Fibroblast of skin of right quadriceps (primary cell): Measurements from ENCODE around the gene CCDC121.

Source experiments
- DNase-seq: peaks from one replicate; pipeline ENCODE4 v3.0.0-alpha.2; 2013

Gene CCDC121, protein sequence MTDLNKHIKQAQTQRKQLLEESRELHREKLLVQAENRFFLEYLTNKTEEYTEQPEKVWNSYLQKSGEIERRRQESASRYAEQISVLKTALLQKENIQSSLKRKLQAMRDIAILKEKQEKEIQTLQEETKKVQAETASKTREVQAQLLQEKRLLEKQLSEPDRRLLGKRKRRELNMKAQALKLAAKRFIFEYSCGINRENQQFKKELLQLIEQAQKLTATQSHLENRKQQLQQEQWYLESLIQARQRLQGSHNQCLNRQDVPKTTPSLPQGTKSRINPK

DNA sequence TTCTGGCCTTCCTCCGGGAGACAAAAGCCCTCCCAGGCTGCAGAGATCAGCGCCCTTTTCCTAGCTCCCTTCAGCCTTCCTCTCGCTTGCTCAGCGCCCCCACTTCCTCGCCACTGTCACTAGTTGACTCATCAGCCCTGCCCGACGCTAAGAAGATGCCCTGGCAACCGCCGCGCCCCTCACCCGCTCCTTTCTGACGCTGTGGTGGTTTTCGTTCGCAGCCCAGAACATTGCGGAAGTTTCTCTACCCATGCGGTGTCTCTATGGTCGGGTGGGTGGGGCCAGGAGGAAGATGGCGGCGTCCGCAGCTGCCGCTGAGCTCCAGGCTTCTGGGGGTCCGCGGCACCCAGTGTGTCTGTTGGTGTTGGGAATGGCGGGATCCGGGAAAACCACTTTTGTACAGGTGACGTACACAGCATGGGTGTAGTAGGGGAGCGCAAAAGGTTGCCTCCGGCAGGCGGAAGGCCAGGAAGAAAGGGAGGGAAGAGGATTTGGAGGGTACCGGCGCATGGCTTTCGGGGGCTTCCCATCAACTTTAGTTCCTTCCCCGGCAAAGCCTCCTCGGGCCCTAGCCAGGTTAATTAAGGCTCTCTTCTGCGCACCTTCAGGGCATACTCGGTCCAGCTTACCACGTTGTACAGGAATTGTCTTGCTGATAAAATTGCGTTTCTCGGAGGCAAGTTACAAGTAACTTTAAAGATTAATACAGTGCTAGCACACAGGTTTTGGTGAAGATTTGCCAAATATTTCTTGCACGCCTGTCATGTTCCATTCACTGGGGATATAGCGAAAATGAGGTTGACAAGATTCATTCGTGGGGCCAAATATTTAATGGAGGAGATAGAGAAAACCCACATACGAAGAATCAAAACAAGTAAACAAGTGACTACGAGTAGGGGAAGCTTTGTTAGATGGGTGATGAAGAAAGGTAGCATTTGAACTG lies at the start of gene CCDC121, which contains the start of gene GPN1:
Gene CCDC121, minus strand, starts transcription at position 246 of the 943 bp plus-strand sequence. CDS start 1,213 bp downstream, outside the sequence.
Gene GPN1, plus strand, starts transcription at position 284 of the 943 bp plus-strand sequence. Its CDS starts 9 bp downstream, at position 293.
- peak; percentile 93 for DNase-seq

DNA sequence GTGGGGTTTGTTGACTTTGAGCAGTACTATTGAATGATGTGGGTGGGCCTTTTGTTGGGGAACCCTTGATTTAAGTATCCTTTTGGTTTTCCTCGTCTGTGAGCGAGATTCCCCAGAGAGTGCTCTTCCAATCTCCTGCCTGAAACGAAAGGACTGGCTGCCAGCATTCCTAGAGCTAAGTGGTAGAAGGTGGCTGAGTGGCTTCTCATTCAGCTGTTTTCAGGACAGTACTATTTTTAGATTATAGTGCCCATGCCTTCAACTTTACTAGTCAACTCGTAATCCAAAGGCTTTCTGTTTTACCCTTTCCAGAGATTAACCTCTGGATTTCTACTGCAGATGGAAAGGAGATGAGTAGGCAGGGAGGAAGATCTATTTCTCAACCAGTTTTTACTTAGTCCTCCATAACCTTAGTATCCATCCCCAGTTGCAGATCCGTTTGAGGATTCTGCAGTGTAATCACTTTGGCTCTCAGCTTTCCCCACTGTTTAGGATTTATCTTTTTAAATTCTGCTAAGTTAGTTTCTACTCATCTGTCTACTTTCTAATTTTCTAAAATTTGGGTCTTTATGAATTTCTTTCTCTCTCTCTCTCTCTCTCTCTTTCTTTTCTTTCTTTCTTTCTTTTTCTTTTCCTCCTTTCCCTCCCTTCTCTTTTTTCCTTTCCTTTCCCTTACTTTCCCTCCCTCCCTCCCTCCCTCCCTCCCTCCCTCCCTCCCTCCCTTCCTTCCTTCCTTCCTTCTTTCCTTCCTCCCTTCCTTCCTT lies 44.1 kb upstream of the CCDC121 start:
- DNase-seq: no peak

DNA sequence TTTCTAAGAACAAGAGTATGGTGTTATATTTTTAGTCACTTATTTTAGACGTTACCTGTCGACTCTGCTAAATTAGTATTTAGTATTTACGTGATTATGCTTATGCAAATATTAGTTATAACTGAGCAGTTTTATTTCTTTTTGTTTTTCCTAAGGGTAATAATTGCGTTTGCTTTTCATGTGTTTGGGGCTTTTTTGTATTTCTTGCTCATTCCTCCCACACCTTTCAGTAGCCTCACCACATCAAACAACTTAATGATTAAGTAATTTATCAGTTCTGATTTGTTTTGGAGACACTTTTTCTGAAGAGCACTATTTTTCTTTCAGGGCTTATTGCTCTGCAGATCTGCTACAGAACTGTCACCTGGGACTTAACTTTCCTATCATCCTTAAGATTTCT lies 42.4 kb upstream of the CCDC121 start:
- no peak for DNase-seq

DNA sequence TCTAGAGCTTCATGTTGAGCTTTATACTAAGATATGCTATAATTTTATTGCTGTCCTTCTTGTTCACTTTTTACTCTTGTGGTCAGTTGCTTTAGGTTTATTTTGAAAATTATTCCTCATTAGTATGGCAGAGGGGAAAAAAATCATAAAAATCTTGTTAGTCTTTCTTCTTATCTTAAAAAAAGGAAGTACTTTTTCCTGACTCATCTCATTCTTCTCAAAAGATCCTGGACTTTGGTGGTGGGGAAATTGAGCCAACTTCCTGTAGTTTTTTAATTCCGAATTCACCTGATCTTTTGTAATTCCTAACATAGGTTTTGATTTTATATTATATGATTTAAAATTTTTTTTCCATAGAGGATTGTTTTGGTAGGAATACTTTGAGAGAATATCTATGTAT lies 38.6 kb upstream of the CCDC121 start:
- no peak for DNase-seq

DNA sequence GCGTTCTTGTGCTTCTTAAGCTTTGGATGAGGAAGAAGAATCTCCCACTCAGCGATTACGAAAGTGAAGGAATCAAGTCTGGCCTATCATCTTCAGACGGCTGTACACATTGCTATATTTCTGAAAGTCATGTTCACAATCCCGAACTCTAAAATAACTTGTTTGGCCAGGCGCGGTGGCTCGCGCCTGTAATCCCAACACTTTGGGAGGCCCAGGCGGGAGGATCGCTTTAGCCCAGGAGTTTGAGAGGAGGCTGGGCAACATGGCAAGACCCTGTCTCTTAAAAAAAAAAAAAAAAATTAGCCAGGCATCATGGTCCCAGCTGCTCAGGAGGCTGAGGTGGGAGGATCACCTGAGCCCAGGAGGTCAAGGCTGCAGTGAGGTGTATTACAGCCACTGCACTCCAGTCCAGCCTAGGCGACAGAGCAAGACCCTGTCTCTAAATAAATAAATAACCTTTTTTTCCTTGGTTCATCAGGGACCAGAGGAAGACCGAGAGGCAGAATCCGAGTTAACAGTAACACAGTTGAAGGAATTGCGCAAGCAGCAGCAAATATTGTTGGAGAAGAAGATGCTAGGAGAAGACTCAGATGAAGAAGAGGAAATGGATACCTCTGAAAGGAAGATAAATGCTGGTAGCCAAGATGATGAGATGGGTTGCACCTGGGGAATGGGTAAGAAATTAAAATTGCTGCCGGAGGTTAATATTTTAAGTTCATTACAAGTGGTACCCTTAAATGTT lies 36.0 kb upstream of the CCDC121 start:
- no peak for DNase-seq

DNA sequence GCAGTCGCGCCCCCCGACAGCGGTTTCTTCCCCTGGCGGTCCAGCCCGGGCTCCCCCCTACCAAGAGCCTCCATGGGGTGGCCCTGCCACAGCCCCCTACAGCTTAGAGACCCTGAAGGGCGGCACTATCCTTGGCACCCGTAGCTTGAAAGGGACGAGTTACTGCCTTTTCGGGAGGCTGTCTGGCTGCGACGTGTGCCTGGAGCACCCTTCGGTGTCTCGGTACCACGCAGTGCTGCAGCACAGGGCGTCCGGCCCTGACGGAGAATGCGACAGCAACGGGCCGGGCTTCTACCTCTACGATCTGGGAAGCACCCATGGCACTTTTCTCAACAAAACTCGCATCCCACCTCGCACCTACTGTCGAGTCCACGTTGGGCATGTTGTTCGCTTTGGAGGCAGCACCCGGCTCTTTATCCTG lies 35.4 kb upstream of the CCDC121 start:
- no peak for DNase-seq

DNA sequence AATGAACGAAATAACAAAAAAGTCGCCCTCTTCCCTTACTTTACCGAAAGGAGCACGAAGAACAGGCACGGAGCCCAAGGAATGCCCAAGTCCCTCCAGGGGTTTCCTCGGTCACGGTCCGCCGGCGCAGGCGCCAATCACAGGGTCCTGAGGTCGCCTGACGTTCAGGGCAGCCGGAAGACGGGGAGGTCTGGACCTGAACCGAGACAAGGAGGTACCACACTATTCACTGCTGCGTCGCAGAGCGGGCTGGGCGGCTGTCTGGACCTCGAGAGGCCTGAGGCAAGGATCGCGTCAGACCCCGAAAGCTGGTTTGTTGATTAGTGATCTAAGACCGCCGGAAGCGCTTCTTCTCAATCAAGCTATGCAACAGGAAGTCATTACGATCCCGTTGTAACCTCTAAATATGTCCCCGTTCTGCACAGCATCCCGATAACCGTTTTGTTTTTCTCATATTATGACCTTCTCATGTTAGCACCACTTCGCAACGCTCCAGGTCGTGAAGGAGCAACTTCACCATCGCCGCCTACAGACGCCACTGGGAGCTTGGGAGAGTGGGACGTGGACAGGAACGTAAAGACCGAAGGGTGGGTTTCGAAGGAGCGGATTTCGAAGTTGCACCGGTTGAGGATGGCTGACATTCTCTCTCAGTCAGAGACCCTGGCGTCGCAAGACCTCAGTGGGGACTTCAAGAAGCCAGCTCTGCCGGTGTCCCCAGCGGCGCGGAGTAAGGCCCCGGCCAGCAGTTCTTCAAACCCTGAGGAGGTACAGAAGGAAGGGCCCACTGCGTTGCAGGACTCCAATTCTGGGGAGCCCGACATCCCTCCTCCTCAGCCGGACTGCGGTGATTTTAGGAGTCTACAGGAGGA lies 34.7 kb upstream of the CCDC121 start, which contains the start of the genes SLC4A1AP and SUPT7L:
Gene SLC4A1AP, plus strand, starts transcription at position 605 of the 869 bp plus-strand sequence. Its CDS starts 26 bp downstream, at position 631.
Gene SUPT7L, minus strand, starts transcription at position 330 of the 869 bp plus-strand sequence. CDS start 1,422 bp downstream, outside the sequence.
- peak; percentile 88 for DNase-seq

DNA sequence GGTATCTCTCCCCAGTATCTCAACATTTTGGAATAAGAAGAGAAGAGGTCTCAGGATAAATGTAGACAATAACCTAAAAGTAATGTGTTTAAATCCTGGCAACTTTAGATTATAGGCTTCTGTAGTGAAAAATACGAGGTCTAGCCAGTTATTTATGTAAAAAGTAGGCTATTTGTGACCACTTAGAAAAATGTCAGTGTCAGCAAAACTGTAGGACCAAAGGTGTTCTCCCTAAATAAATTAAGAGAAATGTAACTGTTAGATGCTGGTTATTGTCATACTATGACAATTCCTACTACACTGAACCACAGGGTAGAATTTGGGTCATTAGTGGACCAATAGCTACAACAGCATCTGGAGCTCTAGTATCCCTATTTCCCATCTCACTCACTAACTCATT lies 32.6 kb upstream of the CCDC121 start:
- no peak for DNase-seq

DNA sequence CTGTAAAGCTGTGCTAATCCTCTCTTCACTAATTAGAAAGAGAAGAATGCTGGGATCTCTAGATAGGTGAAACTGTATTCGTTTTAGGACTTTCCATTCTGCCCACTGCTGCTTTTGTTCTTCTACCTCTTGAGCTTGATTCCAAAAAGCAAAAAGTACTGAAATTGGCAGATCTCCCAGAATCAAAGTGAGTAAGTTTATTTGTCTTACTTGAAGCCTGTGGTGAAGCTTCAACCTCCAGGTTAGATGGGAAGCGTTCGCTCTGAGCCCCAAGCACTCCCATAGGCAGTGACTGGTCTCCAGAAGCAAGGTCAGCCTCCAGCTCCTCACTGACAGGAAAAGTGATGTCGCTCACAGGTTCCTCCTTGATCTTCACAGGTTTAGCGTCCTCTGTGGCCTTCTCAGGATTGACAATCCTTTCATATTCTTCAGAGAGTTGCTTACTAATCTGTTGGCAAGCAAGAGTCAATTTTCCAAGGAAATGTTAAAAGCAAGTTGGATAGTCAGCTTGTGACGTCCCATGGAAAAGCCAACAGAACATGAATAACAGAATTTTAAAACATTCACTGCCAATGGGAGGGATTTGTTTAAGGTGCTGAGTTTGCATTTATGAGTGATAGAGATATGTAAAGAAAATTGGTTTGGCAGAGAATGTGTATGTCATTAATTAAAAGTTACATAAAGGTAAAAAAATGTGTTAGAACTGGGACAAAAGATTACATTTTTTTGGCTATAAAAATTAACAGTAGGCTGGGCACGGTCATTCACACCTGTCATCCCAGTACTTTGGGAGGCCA lies 26.5 kb upstream of the CCDC121 start:
- DNase-seq: peak; percentile 56

DNA sequence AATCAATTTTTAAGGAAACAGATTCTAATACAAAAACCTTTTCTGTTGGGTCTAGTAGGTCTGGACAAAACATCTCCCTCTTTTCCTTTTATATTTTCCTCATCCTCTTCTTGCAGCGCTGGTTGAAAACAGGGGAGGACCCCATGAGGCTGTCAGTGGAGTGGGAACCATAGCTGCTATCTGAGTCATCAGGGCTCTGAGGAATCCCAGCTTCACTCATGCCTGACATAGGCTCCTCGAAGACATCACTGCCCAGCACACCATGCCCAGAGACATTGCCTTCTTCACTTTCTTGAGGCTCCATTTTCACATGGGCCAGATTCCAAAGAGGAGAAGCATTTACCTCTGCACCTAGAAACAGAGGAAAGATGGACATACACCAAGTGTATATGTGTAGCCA lies 24.6 kb upstream of the CCDC121 start:
- no peak for DNase-seq

DNA sequence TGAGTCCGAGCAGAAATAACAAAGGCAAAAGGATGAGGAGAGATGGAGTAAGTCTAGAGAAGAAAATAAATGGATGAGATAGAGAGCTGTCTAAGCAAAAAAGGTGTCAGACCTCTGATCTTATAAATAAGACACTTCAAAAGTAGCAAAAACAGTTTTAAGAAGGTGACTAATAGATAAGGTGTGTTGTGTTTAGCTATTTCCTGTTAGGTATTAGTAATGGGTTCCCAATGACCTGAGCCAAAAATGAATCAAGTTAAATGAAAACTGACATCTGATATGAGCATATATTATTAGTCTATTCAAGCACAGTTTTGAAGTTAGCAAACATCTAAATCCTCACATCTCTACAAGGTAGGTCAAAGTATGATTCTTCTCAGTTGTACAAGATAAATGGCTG lies 24.0 kb upstream of the CCDC121 start:
- DNase-seq: no peak

DNA sequence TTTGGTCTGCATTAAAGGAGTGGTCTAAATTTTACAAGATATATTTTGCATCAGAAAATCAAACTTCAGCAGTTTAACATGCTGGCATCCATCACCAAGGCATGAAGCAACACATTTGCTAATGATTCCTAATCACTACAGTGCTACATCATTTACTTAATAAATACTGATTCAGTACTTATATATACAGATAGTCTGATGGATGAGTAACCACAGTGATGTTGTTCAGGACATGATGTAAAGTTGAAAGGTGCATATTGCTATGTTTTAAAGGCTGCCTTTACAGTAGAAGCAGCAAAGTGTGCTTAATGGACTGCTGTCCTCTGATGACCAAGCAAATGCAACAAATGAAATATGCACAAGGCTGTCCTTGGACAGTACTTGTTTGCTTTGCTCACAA lies 23.5 kb upstream of the CCDC121 start:
- DNase-seq: no peak

DNA sequence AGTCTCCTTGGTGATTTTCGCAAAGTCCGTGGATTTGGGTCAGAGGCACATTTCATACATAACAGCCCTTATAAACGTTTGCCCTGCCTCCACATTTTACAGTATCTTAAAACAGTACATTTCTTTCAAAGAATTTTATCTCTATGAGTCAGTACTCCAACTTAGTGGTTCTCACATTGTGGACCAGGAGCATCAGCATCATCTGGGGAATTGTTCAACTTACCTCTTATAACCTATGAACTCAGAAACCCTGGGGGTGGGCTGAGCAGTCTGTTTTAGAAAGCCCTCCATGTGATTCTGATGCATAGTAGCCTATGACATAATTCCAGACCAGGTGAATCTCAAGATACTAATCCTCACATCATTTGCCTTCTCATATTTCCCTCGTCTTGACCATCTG lies 22.2 kb upstream of the CCDC121 start:
- DNase-seq: no peak

DNA sequence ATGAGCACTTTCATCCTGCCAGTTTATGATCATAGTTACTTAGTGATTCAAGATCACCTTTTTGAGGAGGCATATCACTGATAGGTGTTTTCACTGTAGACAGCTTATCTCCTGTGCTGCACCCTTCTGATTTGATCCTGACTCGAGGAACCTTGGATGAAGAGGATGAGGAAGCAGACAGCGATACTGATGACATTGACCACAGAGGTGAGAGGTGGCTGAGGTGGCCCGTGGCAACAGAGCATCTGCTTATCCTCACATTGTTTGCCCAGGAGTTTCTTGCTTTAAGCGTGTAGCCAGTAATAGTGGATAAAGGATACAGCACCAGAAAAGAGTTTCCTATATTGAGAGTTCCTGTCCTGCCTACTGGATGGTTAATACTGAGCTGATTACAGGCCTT lies 18.9 kb upstream of the CCDC121 start:
- DNase-seq: no peak

DNA sequence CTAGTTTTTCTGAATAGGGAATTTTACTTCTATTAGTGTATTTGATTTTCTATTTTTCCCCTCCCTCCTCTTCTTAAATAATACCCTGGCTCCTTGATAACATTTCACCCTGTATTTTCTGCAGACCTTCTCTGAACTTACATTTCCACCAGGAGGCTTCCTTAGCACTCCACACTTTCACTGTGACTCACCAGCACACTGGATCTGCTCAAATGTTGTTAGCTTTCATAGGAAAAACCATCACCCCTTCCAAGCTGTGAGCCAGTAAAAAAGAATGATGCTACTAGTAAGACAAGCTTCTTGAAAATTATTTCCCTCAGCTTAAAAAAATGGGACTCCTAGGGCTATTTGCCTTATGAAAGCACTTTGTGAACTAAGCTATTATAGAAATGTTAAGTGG lies 18.5 kb upstream of the CCDC121 start:
- DNase-seq: peak; percentile 17

DNA sequence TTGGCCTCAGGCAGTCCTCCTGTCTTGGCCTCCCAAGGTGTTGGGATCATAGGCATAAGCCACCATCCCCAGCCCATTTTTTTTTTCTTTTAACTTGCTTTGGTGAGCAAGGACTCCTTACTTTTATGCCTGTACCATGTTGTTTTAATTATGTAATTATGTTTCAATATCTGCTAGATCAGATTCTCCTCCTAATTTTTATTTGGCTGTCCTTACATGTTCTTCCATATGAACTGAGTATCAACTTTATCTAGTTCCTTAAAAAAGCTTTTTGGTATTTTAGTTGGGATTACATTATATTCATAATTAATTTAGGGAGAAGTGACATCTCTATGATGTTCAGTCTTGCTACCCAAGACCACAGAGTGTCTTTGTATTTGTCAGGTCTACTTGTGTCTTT lies 16.4 kb upstream of the CCDC121 start:
- no peak for DNase-seq

DNA sequence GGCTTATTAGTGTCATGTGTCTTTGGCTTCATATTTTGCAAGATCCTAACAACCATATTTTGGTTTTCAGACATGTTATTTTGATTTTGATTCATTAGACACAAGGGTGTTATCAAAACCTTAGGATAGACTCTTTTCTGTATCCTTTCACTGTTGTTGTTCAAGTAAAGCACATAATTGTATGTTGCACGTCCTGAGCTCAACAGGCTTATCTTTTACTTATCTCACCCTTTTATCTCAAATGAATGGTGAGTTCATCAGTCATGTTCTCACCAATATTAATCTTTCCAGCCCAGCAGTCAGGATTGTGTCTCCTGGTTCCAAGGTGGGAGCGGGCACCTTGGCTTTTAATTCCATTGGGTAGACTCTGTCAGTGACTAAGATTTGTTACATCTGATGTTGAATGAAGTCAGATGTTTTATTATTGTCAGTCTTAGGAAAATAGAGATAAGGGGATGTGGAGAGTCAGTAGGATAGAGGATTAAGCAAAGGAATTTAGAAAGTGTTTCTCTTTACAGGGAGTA lies 12.0 kb upstream of the CCDC121 start:
- DNase-seq: no peak

DNA sequence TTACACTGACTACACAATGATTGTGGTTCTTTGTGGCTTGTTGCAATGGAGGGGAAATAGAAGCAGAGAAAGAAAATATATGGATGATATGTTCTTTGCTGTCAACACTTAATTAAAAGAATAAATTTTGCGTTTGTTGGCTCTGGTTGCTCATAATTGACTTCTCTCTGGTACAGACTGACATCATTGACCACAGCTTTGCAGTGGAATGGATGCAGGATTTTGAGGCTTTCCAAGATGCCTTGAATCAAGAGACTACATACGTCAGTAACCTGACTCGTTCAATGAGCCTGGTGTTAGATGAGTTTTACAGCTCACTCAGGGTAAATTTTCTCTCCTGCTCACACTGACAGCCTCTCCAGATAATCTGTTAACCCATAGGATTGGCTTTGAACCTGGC lies 9.9 kb upstream of the CCDC121 start:
- peak; percentile 97 for DNase-seq

DNA sequence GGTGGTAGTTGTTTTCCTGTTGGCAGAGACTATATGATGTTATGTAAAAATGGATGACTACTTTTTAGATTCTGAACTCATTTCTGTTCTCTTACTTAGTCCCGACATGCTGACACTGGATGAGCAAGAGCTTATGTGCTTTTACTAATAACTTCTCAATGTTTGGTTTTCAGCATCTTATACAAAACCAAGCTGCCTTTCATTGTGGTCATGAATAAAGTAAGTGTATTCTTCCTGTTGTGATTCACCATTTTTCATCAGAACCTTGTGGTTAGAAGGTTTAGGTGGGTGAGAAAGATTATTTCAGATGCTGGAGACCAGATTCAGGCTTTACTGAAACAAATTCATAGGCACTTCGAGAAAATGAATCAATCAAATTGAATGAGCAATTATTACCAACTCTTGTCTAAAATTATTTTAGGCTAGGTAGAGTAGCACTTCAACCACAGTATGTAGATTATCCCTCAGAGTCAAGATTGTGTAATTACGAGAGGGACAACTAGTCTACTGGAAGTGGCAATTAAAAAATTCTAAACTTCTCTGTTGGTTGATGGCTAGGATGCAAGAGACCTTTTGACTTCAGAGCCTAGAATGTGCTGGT lies 9.3 kb upstream of the CCDC121 start:
- DNase-seq: peak; percentile 92

DNA sequence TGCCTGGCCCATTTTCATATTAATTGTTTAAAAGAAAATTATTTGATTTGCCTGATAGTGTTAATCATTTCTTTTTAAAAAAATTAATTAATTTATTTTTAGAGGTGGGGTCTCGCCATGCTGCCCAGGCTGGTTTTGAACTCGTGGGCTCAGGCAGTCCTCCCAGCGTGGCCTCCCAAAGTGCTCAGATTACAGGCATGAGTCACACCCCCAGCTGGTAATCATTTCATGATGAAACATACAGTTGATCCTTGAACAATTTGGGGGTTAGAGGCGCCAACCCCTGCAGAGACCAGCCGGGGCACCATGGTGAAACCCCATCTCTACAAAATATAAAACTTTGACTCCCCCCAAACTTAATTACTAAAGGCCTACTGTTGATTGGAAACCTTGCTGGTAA lies 8.0 kb upstream of the CCDC121 start:
- peak; percentile 31 for DNase-seq
